Spleen (tissue), 7 donors: ENCODE results near the gene RIPK1.

Experiments used
- POLR2A ChIP-seq, 3 donors: fragments of 450-650 bp; IDR thresholded peaks; one replicate each; pipeline ENCODE4 v1.5.1; 2017; ENCODE audit warnings: antibody characterized with exemption in 3 of 3, mild to moderate bottlenecking in 1 of 3
- TF ChIP-seq, protein P1 (sequence below), 11 experiments: fragments of 200-600 bp in 7 of 11; fragments of 450-650 bp in 4 of 11; sonication (generic) in 4 of 11; IDR thresholded peaks in 8 of 11; conservative IDR thresholded peaks in 3 of 11; 1 replicate in 7 of 11; 2 replicates in 4 of 11; pipeline versions ENCODE4 v1.4.0 to v1.8.0; 2016 to 2021; ENCODE audit warnings: antibody characterized with exemption in 11 of 11, inconsistent platforms in 4 of 11, mild to moderate bottlenecking in 1 of 11
- donor health status: DM: no; HTN: no; CAD: no; lungs with moderate emphysema.
- donor health status: DM: no; HTN: no; CAD: no.
- donor health status: DM: no; HTN: no; CAD: no.

DNA sequence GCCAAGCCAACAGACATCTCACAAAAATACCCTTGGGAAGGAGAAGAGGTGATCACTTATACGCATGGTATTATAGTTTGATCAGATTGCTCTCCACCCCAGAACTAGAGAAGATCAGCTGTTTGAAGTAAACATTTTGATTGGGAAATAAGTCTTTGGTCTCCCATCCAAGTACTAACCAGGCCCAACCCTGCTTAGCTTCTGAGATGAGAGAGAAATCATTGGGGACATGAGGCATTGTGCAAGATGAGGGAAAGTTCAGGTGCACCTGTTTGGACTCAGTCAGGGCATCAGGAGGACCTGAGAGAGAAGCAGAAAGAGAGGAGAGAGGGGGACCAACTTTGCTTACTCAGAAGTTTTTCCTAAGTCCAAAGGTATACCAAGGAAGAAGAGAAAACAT is 11.4 kb downstream of the RIPK1 start:
- TF ChIP-seq, protein P1, sequence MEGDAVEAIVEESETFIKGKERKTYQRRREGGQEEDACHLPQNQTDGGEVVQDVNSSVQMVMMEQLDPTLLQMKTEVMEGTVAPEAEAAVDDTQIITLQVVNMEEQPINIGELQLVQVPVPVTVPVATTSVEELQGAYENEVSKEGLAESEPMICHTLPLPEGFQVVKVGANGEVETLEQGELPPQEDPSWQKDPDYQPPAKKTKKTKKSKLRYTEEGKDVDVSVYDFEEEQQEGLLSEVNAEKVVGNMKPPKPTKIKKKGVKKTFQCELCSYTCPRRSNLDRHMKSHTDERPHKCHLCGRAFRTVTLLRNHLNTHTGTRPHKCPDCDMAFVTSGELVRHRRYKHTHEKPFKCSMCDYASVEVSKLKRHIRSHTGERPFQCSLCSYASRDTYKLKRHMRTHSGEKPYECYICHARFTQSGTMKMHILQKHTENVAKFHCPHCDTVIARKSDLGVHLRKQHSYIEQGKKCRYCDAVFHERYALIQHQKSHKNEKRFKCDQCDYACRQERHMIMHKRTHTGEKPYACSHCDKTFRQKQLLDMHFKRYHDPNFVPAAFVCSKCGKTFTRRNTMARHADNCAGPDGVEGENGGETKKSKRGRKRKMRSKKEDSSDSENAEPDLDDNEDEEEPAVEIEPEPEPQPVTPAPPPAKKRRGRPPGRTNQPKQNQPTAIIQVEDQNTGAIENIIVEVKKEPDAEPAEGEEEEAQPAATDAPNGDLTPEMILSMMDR (IDR thresholded peaks at IDR 0.05 in 8 of 11, conservative IDR thresholded peaks at IDR 0.05 in 3 of 11): no peak
- TF ChIP-seq POLR2A (IDR thresholded peaks at IDR 0.05): no peak
